ENCODE results near the gene KLHDC10. TPM values are rescaled to one million over a fixed set of nuclear protein-coding genes. Genes with fewer than 3 reads are reported as not detected.

KLHDC10 gene
- total RNA-seq, 1 experiment from 2014 or later, result 14.4 TPM

- no peak for TF ChIP-seq ERG (CRISPR knock-in tag; IDR thresholded peaks at IDR 0.05)
- TF ChIP-seq CREM (CRISPR knock-in tag; IDR thresholded peaks at IDR 0.05), result no peak
- TF ChIP-seq E2F5 (CRISPR knock-in tag; IDR thresholded peaks at IDR 0.05), result no peak
Measured at GRCh38 chr7:130114374-130114773, 44.0 kb downstream of the KLHDC10 start (continued).

- ATAC-seq, result no peak
- ChIA-PET POLR2A (no interaction called here), CTCF (interaction anchor here (1.8 kb wide), 1 partner anchor 43 kb away, joined by 8 read pairs; no protein-coding TSS in a partner anchor)
- 0 out of 2 replicates have a peak overlapping the region, but pooled peaks have one; percentile 0 for H3K27ac Mint-ChIP-seq
- H3K36me3 Mint-ChIP-seq, result peaks cover 4% of the 10 kb centered on the region
- TF ChIP-seq USF2 (CRISPR knock-in tag; IDR thresholded peaks at IDR 0.05) (no peak), ELF4 (CRISPR knock-in tag; IDR thresholded peaks at IDR 0.05; ENCODE audit: low read depth) (no peak), FOXJ3 (CRISPR knock-in tag; IDR thresholded peaks at IDR 0.05; ENCODE audit: borderline replicate concordance) (no peak), RORB (CRISPR knock-in tag; IDR thresholded peaks at IDR 0.05) (no peak)
- H3K9me3 Mint-ChIP-seq, result peaks cover 5% of the 10 kb centered on the region
- H3K4me3 Mint-ChIP-seq, result no peak overlapping the region
- no peak for DNase-seq (ENCODE audit: low spot score)
- H3K4me1 Mint-ChIP-seq, result no peaks in the 10 kb centered on the region
- H3K27me3 Mint-ChIP-seq (ENCODE audit: low read depth), result no peaks in the 10 kb centered on the region
Measured at GRCh38 chr7:130114776-130115175, 44.4 kb downstream of the KLHDC10 start.

- H3K36me3 Mint-ChIP-seq, result peaks cover 19% of the 10 kb centered on the region
- no peaks in the 10 kb centered on the region for H3K27me3 Mint-ChIP-seq (ENCODE audit: low read depth)
- ChIA-PET CTCF (interaction anchor here (0.7 kb wide), 1 partner anchor 46 kb away, joined by 3 read pairs; no protein-coding TSS in a partner anchor), POLR2A (no interaction called here)
- H3K27ac Mint-ChIP-seq, result no peak overlapping the region
- H3K4me3 Mint-ChIP-seq, result no peak overlapping the region
- no peak for ATAC-seq
- no peaks in the 10 kb centered on the region for H3K9me3 Mint-ChIP-seq
- no peak for DNase-seq (ENCODE audit: low spot score)
- H3K4me1 Mint-ChIP-seq, result no peaks in the 10 kb centered on the region
- TF ChIP-seq NFE2L1 (CRISPR knock-in tag; IDR thresholded peaks at IDR 0.05), result no peak
- TF ChIP-seq PRDM15 (CRISPR knock-in tag; IDR thresholded peaks at IDR 0.05), result no peak
- no peak for TF ChIP-seq USF1 (CRISPR knock-in tag; IDR thresholded peaks at IDR 0.05)
- TF ChIP-seq ZNF512 (CRISPR knock-in tag; IDR thresholded peaks at IDR 0.05; ENCODE audit: borderline replicate concordance), result no peak
- TF ChIP-seq MYBL2 (CRISPR knock-in tag; IDR thresholded peaks at IDR 0.05), result no peak
- TF ChIP-seq ZSCAN18 (CRISPR knock-in tag; IDR thresholded peaks at IDR 0.05), result no peak
- TF ChIP-seq ATF6 (CRISPR knock-in tag; IDR thresholded peaks at IDR 0.05), result no peak
- TF ChIP-seq ERG (CRISPR knock-in tag; IDR thresholded peaks at IDR 0.05), result no peak
- no peak for TF ChIP-seq TCF7 (CRISPR knock-in tag; IDR thresholded peaks at IDR 0.05; ENCODE audit: low read depth)
- no peak for TF ChIP-seq CTCF (IDR thresholded peaks at IDR 0.05)
Measured at GRCh38 chr7:130118294-130118693, 48.0 kb downstream of the KLHDC10 start.

Data from WTC11 (cell line).